GM12892 (cell line): Measurements from ENCODE around the gene FBXO10.

Source experiments
- POLR2A ChIP-seq: IDR thresholded peaks from 2 replicates; pipeline ENCODE4 v1.6.1; 2011; ENCODE audit warnings: low read depth, low read length, control low read depth
- POLR2AphosphoS5 ChIP-seq: IDR thresholded peaks from 2 replicates; pipeline ENCODE4 v1.6.1; 2011; ENCODE audit warnings: low read depth, low read length, control low read depth
- TAF1 ChIP-seq: IDR thresholded peaks from 2 replicates; pipeline ENCODE4 v1.6.1; 2011; ENCODE audit warnings: low read depth, mild to moderate bottlenecking, control low read depth, low read length, borderline replicate concordance

- no peak for TF ChIP-seq POLR2A
- TF ChIP-seq POLR2AphosphoS5, result no peak
- no peak for TF ChIP-seq TAF1
These were observed 28.1 kb upstream of the FBXO10 start for GRCh38 chr9:37604296-37604695.
